GM21717 (cell line): ENCODE measurements around the gene VTI1A.

Experiments
- ATAC-seq: cut with Tn5 transposase; IDR thresholded peaks from one replicate; pipeline ENCODE4 v1.9.1; 2021; ENCODE audit warnings: mild to moderate bottlenecking, moderate library complexity; ENCODE audit not compliant: unreplicated experiment

VTI1A gene

DNA sequence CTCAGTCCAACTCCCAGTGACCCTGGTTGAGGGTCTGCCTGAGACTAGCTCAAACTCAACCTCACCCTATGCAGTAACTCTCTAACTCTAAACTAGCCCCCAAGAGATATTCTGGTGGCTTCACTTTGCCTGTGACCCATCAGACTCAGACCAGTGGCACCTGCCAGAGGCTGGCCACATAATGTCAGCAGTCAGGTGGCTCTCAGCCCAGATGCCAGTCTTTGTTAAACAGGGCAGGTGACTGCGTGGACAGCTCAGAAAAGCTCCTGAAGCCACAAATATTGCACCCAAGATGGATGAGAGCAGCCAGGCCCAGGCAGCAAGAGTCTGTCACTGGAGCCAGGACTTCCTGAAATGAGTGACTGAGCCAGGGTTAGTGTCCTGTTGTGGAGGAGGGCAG lies 373.3 kb downstream of the VTI1A start:
- ATAC-seq, result no peak

DNA sequence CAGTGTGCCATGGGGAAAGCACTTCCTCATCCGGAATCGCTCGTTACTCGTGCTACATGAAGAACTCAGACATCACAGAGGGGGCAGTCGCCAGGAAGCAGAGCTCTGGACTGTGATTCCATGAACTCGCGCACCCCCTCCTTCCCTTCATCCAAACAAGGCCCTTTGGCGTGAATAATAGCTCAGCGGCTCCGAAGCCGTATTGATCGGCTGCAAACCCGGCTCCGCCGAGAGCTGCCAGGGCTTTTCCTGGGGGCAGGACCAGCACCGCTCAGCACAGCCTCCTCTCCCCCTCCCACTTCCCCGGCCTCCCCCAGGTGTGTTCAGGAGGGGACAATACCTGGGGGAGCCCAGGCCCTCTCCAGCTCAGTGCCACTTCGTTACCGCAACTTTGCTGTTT lies 374.0 kb downstream of the VTI1A start:
- no peak for ATAC-seq

DNA sequence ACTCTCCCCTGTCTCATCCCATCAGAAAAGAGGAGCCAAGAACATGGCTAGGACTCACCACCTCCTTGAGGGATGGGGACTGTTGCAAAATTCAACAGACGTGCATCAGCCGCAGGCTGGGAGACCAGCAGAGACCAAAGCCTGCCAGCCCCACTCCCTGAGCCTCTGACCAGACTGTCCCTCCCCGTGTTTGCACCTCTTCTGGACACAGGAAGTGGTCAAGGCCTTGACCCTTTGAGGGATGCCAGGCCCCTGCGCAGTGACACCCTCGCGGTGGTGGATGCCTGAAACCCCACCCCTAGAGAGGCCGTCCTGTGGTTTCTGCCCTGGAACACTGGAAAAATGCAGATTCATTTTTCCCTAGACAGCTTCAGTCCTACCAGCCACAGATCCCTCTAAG lies 374.6 kb downstream of the VTI1A start:
- ATAC-seq, result no peak

DNA sequence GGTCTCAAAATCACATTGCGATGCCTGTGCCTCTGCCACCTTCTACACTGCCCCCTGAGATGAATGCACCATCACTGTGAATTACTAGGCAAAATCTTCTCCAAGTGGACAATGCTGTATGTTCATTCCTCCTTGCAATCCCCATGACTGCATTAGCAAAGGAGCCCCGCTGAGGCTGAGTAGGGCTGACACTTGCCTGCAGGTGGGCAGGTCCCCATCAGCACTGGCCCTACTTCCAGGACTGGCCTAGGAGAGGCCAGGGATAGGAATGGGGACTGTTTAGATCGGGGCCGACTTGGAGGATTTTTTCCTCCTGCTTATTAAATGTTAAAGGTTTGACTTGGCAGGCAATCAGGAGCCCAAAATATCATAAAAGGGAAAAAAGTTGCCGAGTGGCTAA lies 376.0 kb downstream of the VTI1A start:
- ATAC-seq, result no peak

DNA sequence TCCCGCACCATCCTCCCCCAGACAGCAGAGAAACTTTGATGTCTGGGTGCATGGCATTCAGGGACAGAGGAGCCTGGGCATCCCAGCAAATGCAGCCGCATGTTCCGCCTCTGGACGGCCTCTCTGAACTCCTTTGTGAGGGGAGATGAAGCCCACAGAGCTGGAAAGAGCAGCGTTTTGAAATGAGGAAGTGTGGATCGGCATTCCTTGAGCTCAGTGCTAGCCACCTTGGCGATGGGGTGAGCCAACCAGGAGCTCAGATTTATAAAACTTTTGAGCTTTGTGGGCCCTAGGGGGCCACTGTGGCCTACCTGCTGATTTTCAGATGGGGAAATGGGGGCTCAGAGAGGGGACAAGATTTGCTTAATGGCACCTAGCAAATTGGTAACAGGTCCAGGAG lies 376.6 kb downstream of the VTI1A start:
- no peak for ATAC-seq

DNA sequence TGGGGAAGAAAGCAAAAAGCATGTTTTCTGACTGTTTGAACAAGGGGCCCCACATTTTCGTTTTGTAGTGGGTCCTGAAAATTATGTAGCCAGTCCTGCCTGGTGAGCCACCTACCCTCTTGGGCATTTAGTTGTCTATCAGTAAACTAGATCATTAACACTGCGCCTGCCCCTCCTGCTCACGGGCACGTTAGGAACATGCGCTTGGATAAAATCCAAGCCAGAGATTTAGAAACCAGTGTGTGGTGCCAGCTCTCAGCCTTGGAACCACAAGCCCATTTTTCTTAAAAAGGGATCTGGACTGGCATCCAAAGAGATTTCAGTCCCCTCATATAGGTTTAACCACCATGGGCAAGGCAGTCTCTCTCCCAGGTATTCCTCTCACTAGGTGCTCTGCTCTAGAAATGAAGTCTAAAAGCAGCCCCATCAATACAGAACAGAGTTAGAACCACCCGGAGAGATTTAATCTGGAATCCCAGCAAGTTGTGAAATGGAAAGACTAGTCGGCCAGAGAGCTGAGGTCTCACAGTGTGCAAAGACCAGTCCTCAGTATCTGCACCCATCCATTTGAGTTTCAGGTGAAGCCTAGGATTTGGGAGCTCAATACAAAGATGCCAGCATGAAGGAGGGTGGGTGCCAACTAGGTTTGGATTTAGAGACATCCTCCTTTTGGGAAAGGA lies 379.1 kb downstream of the VTI1A start:
- no peak for ATAC-seq

DNA sequence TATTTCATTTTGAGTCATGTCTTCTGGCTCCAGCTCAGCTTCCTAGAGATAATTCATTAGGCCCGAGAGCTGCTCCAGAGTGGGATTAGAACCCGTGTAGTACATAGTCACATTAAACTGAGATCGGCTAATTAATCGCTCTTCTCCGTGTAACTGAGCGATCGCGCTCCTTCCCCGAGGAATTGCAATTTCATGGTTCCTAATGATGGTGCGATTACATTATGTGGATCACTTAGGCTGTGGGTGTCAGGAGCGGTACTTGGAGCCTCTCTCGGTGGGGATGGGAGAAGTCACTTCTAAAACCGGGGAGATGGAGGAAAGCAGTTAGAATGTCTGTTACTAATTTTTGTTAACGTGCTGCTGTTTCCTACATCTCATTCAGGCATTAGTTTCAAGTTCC lies 380.1 kb downstream of the VTI1A start:
- ATAC-seq, result no peak

GRCh38 chr10:112827951-112828350 lies 380.9 kb downstream of the VTI1A start:
- no peak for ATAC-seq

DNA sequence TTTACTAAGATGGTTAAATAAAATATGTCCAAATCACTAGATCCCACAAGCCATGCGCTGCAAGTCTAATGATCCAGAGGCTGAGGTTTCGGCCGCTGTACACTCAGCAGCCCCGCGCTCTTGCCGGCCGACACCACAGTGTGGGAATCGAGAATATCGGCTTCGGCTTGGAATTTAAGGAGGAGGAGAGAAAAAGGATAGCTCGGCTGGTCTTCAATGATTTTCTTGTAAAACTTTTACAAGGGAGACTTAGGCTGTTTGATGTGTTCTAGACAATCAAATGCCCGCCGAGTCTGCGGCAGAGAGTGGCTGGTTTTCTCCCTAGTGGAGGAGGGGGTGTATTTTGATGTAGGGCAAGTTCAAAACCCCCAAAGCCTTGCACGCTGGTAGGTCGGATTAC lies 384.8 kb downstream of the VTI1A start:
- ATAC-seq, result no peak

GRCh38 chr10:112832361-112832878 lies 385.4 kb downstream of the VTI1A start:
- ATAC-seq, result no peak

- no peak for ATAC-seq
Measured at GRCh38 chr10:112832959-112833358, 385.9 kb downstream of the VTI1A start.

DNA sequence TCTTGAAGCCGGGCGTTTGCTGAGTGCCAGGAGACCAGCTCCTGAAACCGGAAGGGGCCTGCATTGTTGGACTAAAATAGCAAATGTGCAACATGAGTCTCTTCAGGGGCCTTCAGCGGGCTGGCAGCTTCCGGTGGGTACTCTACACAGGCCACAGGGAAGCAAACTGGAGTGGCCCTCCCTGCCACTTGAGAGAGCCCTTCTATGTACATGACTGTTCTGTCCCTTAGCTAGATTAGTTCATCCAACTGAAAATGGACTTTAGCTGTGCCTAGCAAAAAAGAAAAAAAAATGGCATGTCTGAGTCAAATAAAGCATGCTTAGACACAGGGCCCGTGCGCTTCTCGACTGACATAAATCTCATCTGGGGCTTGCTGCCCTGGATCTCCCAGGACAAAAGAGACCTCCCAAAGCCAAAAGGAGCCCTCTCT lies 387.8 kb downstream of the VTI1A start:
- no peak for ATAC-seq

- ATAC-seq, result no peak
Measured at GRCh38 chr10:112835217-112835715, 388.3 kb downstream of the VTI1A start.

GRCh38 chr10:112835944-112836451 lies 389.0 kb downstream of the VTI1A start:
- ATAC-seq, result no peak

DNA sequence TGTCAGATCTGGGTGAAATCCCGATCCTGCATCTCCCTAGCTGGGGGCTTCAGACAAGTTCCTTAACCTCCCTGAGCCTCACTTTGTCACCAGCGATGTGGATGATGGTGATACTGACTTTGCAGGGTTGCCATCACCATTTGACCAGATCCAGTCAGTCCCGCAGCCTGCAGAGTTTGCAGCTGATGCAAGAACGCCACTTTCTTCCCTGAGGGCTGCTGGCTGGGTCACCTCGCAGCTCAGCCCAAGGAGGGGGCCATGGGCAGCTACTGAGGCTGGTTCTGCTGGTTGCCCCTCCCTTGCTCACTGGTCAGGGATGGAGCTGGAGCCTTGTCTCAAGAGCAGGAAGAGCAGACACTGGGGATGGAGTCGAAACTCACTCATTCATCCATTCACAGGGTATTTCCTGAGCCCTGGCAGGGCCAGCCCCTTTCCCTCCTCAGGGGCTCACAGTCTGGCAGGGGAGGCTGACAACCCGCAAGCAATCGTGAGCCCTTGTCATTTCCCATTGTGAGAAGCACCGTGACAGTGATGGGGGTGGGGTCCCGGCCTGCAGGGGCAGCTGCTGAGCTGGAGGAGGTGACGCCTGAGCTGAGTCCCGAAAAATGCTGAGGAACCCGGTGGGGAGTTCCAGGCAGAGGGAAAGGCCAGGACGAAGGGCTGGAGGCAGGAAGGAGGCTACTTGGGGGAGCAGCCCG lies 391.9 kb downstream of the VTI1A start:
- no peak for ATAC-seq

DNA sequence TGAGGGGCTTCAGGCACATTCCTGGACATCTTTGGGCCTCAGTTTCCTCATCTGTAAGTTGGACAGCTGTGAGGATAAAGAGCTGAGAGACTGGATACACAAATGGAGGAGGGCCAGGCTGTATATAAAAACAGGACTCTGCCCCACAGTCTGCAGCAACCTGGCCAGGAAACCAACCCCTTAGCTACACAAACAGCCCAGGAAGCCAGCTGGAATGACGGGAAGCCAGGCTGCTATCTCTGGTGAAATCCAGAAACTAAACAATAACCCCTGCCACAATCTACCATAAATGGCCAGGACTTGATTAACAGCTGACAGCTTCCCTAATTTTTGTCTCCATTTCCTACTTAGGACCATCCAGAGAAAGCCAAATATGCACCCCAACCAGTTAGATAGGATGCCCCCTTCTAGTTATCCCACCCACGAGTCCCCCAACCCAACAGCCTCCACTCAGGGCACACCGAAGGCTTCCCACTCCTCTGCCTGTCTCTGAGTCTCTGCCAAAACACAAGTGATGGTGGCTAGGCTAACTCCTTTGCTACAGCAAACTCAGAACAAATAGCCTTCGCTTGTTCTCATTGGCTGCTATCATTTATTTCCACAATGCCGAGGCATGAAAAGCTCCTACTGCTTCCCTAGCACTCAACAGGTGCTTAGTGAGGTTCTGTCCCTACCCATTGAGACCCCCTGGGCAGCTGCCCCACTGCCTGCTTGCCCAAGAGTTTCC lies 393.1 kb downstream of the VTI1A start:
- ATAC-seq, result no peak

GRCh38 chr10:112841549-112841948 lies 394.5 kb downstream of the VTI1A start:
- no peak for ATAC-seq

GRCh38 chr10:112842832-112843360 lies 395.9 kb downstream of the VTI1A start:
- ATAC-seq, result peak; percentile 82

DNA sequence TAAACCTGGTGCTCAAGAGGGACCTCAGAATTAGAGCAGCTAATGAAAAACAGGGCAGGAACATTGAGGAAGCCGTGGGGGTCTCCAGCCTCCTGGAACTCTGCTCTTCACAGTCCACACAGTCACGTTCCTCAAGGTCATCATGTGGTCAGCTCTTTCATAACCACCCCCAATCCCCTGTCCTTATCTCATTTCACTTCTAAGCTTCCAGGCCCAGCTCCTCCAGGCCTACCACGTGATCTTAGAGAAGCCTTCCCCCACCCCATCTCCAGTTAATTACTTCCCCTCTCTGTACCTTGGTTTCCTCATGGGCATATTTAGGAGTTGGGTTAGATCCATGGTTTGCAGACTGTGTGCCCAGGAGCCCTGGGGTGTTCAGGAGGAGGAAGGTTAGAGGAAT lies 396.6 kb downstream of the VTI1A start:
- no peak for ATAC-seq

GRCh38 chr10:112844681-112845544 lies 397.9 kb downstream of the VTI1A start:
- ATAC-seq, result no peak
